ENCODE data around the gene CSTPP1. TPM values are rescaled to one million over a fixed set of nuclear protein-coding genes. Genes with fewer than 3 reads are reported as not detected.
A peak's percentile ranks its signal among the peaks of the same experiment; 100 is the strongest.

The CSTPP1 gene
- total RNA-seq, 5 donors from 2014 or later (not counting 1 experiment from before 2014, with no cell fraction given): 13.3 to 16.9 (median 15.0) TPM

- DNase-seq (peak in 33 of 35 experiments; percentile 30 to 78 (median 54)), ATAC-seq (replicated peaks in 1 of 4) (peak; percentile 72 to 85 (median 78))
- no peaks in the 10 kb centered on the region for H3K27me3 ChIP-seq (replicated peaks in 1 of 2; ENCODE audit: control insufficient read depth in 2 of 2, extremely low read depth in 1 of 2, insufficient read depth in 2 of 2, low read length in 1 of 2)
- H3K9me3 ChIP-seq: no peaks in the 10 kb centered on the region
- Mint-ChIP-seq H3K27ac (no peak overlapping the region), H3K36me3 (peaks cover 9% of the 10 kb centered on the region), H3K4me3 (no peak overlapping the region), H3K4me1 (peaks cover 0 to 5% (median 2%) of the 10 kb centered on the region in 3 donors), H3K27me3 (no peaks in the 10 kb centered on the region), H3K9me3 (no peaks in the 10 kb centered on the region)
- ChIA-PET CTCF (interaction anchor here (0.5 to 1.1 kb wide), 4 partner anchors 11 to 549 kb away, joined by 3 to 4 read pairs (median 4); no protein-coding TSS in a partner anchor), POLR2A (interaction anchor here in 1 of 2 donors (0.6 kb wide), 1 partner anchor 273 kb away, joined by 4 read pairs; no protein-coding TSS in a partner anchor)
- peaks cover 15 to 28% of the 10 kb centered on the region in 2 donors for H3K36me3 ChIP-seq (ENCODE audit: control insufficient read depth in 2 of 2, extremely low read depth in 1 of 2, insufficient read depth in 1 of 2, low read length in 1 of 2)
- 85% methylated on average over 4 of the region's 14 CpGs for WGBS (ENCODE audit: insufficient coverage)
- H3K4me3 ChIP-seq (ENCODE audit: control insufficient read depth in 1 of 2, extremely low read depth in 1 of 2, low read length in 1 of 2): no peak overlapping the region
- H3K27ac ChIP-seq (ENCODE audit: low read length): no peak overlapping the region
- peaks cover 0 to 9% of the 10 kb centered on the region in 2 experiments for H3K4me1 ChIP-seq (ENCODE audit: control insufficient read depth in 1 of 2, extremely low read depth in 1 of 2, insufficient read depth in 2 of 2, low read length in 2 of 2)
These were observed 224.7 kb downstream of the CSTPP1 start for GRCh38 chr11:47161134-47161854.

DNA sequence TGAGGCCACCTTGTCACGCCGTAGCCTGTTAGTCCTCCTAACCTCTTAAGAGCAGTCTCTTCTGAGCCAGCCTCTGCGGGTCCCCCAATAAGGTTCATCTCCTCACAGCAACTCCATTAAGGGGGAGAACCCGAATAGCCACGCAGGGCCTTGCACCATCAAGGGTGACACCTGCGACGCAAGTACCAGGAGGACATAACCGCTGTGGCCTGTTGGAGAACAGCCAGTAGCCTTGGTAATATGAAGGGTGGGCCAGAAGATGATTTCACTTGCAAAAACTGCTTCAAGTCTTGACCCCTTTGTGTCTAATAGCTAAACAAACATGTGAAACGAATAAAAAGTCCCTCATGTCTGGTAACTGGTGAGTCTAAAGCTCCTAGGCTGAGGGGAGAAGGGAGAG, 225.3 kb downstream of the CSTPP1 start:
- 83% methylated on average over 4 of the region's 9 CpGs for WGBS (ENCODE audit: insufficient coverage)
- no peaks in the 10 kb centered on the region for H3K9me3 Mint-ChIP-seq
- ATAC-seq (replicated peaks in 1 of 4) (no peak), DNase-seq (no peak)
- no peaks in the 10 kb centered on the region for H3K9me3 ChIP-seq
- no peak overlapping the region for H3K27ac ChIP-seq (ENCODE audit: low read length)
- H3K27me3 ChIP-seq (replicated peaks in 1 of 2; ENCODE audit: control insufficient read depth in 2 of 2, extremely low read depth in 1 of 2, insufficient read depth in 2 of 2, low read length in 1 of 2): no peaks in the 10 kb centered on the region
- peaks cover 21 to 34% of the 10 kb centered on the region in 2 donors for H3K36me3 ChIP-seq (ENCODE audit: control insufficient read depth in 2 of 2, extremely low read depth in 1 of 2, insufficient read depth in 1 of 2, low read length in 1 of 2)
- peaks cover 10% of the 10 kb centered on the region for H3K36me3 Mint-ChIP-seq
- peaks cover 0 to 9% of the 10 kb centered on the region in 2 experiments for H3K4me1 ChIP-seq (ENCODE audit: control insufficient read depth in 1 of 2, extremely low read depth in 1 of 2, insufficient read depth in 2 of 2, low read length in 2 of 2)
- no peaks in the 10 kb centered on the region for H3K27me3 Mint-ChIP-seq
- ChIA-PET CTCF (interaction anchor here (0.5 to 0.6 kb wide), 3 partner anchors 35 to 549 kb away, joined by 3 to 4 read pairs (median 3); no protein-coding TSS in a partner anchor), POLR2A (no interaction called here)
- peaks cover 0 to 5% (median 2%) of the 10 kb centered on the region in 3 donors for H3K4me1 Mint-ChIP-seq
- no peak overlapping the region for H3K4me3 Mint-ChIP-seq
- H3K4me3 ChIP-seq (ENCODE audit: control insufficient read depth in 1 of 2, extremely low read depth in 1 of 2, low read length in 1 of 2): no peak overlapping the region
- peak overlapping the region in 1 of 2 donors; percentile 39 for H3K27ac Mint-ChIP-seq

DNA sequence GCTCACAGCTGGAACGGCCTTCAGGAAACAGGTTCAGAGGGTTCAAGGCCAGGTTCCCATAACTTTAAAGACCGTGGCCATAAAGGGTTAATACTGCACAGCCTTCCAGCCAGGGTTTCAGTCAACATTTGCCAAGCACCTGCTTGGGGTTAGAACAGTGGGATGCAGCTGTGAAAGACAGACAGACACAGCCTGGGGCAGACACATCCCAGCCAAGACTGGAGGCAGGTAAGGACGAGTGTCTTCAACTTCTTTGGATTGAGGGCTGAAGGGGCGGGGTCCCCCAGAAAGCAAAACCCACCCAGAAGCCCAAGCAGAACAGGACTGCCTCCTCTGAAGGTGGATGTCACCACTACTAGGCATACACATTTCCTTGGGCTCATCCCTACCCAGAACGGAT, 225.9 kb downstream of the CSTPP1 start:
- Histone ChIP-seq H3K4me3 (ENCODE audit: control insufficient read depth in 1 of 2, extremely low read depth in 1 of 2, low read length in 1 of 2) (no peak overlapping the region), H3K27me3 (replicated peaks in 1 of 2; ENCODE audit: control insufficient read depth in 2 of 2, extremely low read depth in 1 of 2, insufficient read depth in 2 of 2, low read length in 1 of 2) (no peaks in the 10 kb centered on the region), H3K4me1 (ENCODE audit: control insufficient read depth in 1 of 2, extremely low read depth in 1 of 2, insufficient read depth in 2 of 2, low read length in 2 of 2) (peaks cover 0 to 9% of the 10 kb centered on the region in 2 experiments), H3K27ac (ENCODE audit: low read length) (no peak overlapping the region), H3K36me3 (ENCODE audit: control insufficient read depth in 2 of 2, extremely low read depth in 1 of 2, insufficient read depth in 1 of 2, low read length in 1 of 2) (peaks cover 25 to 39% of the 10 kb centered on the region in 2 donors), H3K9me3 (no peaks in the 10 kb centered on the region)
- H3K36me3 Mint-ChIP-seq: peaks cover 10% of the 10 kb centered on the region
- DNase-seq: no peak
- H3K27ac Mint-ChIP-seq: peak overlapping the region in 1 of 2 donors; percentile 39
- ChIA-PET CTCF (interaction anchor here (0.6 to 0.7 kb wide), 3 partner anchors 11 to 372 kb away, joined by 4 to 6 read pairs (median 4); no protein-coding TSS in a partner anchor), POLR2A (interaction anchor here in 1 of 2 donors (0.7 kb wide), 1 partner anchor 10 kb away, joined by 6 read pairs; no protein-coding TSS in a partner anchor)
- 79% methylated on average over 3 of the region's 5 CpGs for WGBS (ENCODE audit: insufficient coverage)
- H3K9me3 Mint-ChIP-seq: no peaks in the 10 kb centered on the region
- H3K27me3 Mint-ChIP-seq: no peaks in the 10 kb centered on the region
- ATAC-seq (replicated peaks in 1 of 4): no peak
- peaks cover 0 to 5% (median 2%) of the 10 kb centered on the region in 3 donors for H3K4me1 Mint-ChIP-seq
- no peak overlapping the region for H3K4me3 Mint-ChIP-seq

DNA sequence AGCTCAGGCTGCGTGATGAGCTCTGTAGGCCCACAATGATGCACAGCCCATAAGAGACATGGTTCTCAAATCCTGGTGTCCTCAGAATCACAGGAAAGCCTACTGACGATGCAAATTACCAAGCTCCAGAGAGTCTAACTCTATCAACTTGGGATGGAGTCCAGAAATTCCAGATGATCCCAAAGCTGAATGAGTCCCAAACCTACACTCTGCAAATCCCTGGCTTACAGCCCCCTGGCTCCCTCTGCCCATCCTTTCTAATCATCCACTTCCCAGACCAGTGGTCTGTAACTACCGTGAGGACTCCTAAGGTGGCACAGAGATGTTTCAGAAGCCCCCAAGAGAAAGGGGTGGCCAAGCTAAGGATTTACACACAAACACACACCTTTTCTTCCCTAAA, 226.6 kb downstream of the CSTPP1 start:
- ATAC-seq (replicated peaks in 1 of 4) (no peak), DNase-seq (no peak)
- ChIA-PET CTCF (interaction anchor here (0.5 to 0.7 kb wide), 14 partner anchors 8 to 545 kb away, joined by 3 to 6 read pairs (median 4); no protein-coding TSS in a partner anchor), POLR2A (interaction anchor here (0.5 to 0.7 kb wide), 6 partner anchors 10 to 287 kb away, joined by 3 to 6 read pairs (median 4); no protein-coding TSS in a partner anchor)
- Histone ChIP-seq H3K4me1 (ENCODE audit: control insufficient read depth in 1 of 2, extremely low read depth in 1 of 2, insufficient read depth in 2 of 2, low read length in 2 of 2) (peaks cover 0 to 9% of the 10 kb centered on the region in 2 experiments), H3K9me3 (no peaks in the 10 kb centered on the region), H3K27ac (ENCODE audit: low read length) (no peak overlapping the region), H3K27me3 (replicated peaks in 1 of 2; ENCODE audit: control insufficient read depth in 2 of 2, extremely low read depth in 1 of 2, insufficient read depth in 2 of 2, low read length in 1 of 2) (no peaks in the 10 kb centered on the region), H3K4me3 (ENCODE audit: control insufficient read depth in 1 of 2, extremely low read depth in 1 of 2, low read length in 1 of 2) (no peak overlapping the region), H3K36me3 (ENCODE audit: control insufficient read depth in 2 of 2, extremely low read depth in 1 of 2, insufficient read depth in 1 of 2, low read length in 1 of 2) (peaks cover 23 to 47% of the 10 kb centered on the region in 2 donors)
- Mint-ChIP-seq H3K27me3 (no peaks in the 10 kb centered on the region), H3K9me3 (no peaks in the 10 kb centered on the region), H3K27ac (no peak overlapping the region), H3K4me3 (no peak overlapping the region), H3K36me3 (peaks cover 14% of the 10 kb centered on the region), H3K4me1 (peaks cover 0 to 4% (median 2%) of the 10 kb centered on the region in 3 donors)
- 71% methylated on average over 1 of the region's 3 CpGs for WGBS (ENCODE audit: insufficient coverage)

DNA sequence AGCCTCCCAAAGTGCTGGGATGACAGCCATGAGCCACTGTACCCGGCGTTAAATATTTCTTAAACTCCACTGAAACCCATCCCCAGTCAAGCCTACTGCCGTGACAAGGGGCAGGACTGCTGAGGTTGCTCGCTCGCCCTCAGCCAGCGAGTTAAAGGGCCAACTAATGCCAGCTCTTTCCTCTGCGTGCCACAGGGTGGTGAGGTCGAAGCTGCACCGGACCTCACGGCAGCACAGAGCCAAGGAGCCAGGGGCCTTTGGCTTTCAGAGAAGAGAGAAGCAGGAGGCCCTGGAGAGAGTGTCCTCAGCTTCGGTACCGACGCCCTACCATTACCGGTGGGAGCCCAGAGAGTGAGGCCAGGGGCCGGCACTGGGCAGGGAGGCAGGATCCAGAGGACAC, 227.3 kb downstream of the CSTPP1 start:
- Mint-ChIP-seq H3K4me3 (no peak overlapping the region), H3K9me3 (no peaks in the 10 kb centered on the region), H3K27ac (no peak overlapping the region), H3K4me1 (peaks cover 0 to 2% (median 0%) of the 10 kb centered on the region in 3 donors), H3K36me3 (peaks cover 15% of the 10 kb centered on the region), H3K27me3 (no peaks in the 10 kb centered on the region)
- no peaks in the 10 kb centered on the region for H3K27me3 ChIP-seq (replicated peaks in 1 of 2; ENCODE audit: control insufficient read depth in 2 of 2, extremely low read depth in 1 of 2, insufficient read depth in 2 of 2, low read length in 1 of 2)
- no peak for ATAC-seq (replicated peaks in 1 of 4)
- ChIA-PET POLR2A (no interaction called here), CTCF (no interaction called here)
- no peak for DNase-seq
- H3K9me3 ChIP-seq: no peaks in the 10 kb centered on the region
- no peak overlapping the region for H3K27ac ChIP-seq (ENCODE audit: low read length)
- WGBS (ENCODE audit: insufficient coverage): 98% methylated on average over 15 of the region's 15 CpGs
- peaks cover 0 to 9% of the 10 kb centered on the region in 2 experiments for H3K4me1 ChIP-seq (ENCODE audit: control insufficient read depth in 1 of 2, extremely low read depth in 1 of 2, insufficient read depth in 2 of 2, low read length in 2 of 2)
- no peak overlapping the region for H3K4me3 ChIP-seq (ENCODE audit: control insufficient read depth in 1 of 2, extremely low read depth in 1 of 2, low read length in 1 of 2)
- H3K36me3 ChIP-seq (ENCODE audit: control insufficient read depth in 2 of 2, extremely low read depth in 1 of 2, insufficient read depth in 1 of 2, low read length in 1 of 2): peaks cover 23 to 53% of the 10 kb centered on the region in 2 donors

DNA sequence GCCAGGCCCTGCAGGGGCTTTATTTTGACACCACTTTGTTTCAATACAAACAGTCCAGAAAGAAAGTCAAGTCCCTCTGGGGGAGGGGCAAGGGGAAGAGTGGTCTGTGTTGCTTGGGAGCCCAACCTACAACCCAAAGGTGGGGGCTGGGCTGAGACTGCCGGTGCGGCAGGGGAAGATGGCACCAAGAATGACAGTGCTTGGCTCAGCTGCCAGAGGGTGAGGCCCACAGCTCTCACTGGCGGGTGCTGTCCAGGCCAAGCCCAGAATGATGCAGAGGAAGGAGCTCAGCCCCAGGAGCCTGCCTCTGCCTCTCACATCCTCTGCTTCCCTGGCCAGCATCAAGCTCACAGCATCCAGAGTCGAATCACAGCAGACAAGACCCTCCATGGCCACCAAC, 227.8 kb downstream of the CSTPP1 start:
- ATAC-seq (replicated peaks in 1 of 4) (no peak), DNase-seq (no peak)
- no peaks in the 10 kb centered on the region for H3K9me3 ChIP-seq
- H3K36me3 ChIP-seq (ENCODE audit: control insufficient read depth in 2 of 2, extremely low read depth in 1 of 2, insufficient read depth in 1 of 2, low read length in 1 of 2): peaks cover 23 to 53% of the 10 kb centered on the region in 2 donors
- H3K27me3 ChIP-seq (replicated peaks in 1 of 2; ENCODE audit: control insufficient read depth in 2 of 2, extremely low read depth in 1 of 2, insufficient read depth in 2 of 2, low read length in 1 of 2): no peaks in the 10 kb centered on the region
- no peaks in the 10 kb centered on the region for H3K9me3 Mint-ChIP-seq
- WGBS (ENCODE audit: insufficient coverage): 90% methylated on average over 3 of the region's 4 CpGs
- ChIA-PET POLR2A (no interaction called here), CTCF (interaction anchor here in 1 of 2 donors (0.6 kb wide), 1 partner anchor 830 kb away, joined by 5 read pairs; no protein-coding TSS in a partner anchor)
- H3K4me3 Mint-ChIP-seq: no peak overlapping the region
- H3K4me3 ChIP-seq (ENCODE audit: control insufficient read depth in 1 of 2, extremely low read depth in 1 of 2, low read length in 1 of 2): no peak overlapping the region
- no peaks in the 10 kb centered on the region for H3K27me3 Mint-ChIP-seq
- H3K4me1 ChIP-seq (ENCODE audit: control insufficient read depth in 1 of 2, extremely low read depth in 1 of 2, insufficient read depth in 2 of 2, low read length in 2 of 2): peaks cover 0 to 9% of the 10 kb centered on the region in 2 experiments
- H3K27ac ChIP-seq (ENCODE audit: low read length): no peak overlapping the region
- no peak overlapping the region for H3K27ac Mint-ChIP-seq
- H3K4me1 Mint-ChIP-seq: peaks cover 0 to 2% (median 0%) of the 10 kb centered on the region in 3 donors
- H3K36me3 Mint-ChIP-seq: peaks cover 15% of the 10 kb centered on the region

All from T-cell (primary cell).